ENCODE results near the gene ZNF768.

DNA sequence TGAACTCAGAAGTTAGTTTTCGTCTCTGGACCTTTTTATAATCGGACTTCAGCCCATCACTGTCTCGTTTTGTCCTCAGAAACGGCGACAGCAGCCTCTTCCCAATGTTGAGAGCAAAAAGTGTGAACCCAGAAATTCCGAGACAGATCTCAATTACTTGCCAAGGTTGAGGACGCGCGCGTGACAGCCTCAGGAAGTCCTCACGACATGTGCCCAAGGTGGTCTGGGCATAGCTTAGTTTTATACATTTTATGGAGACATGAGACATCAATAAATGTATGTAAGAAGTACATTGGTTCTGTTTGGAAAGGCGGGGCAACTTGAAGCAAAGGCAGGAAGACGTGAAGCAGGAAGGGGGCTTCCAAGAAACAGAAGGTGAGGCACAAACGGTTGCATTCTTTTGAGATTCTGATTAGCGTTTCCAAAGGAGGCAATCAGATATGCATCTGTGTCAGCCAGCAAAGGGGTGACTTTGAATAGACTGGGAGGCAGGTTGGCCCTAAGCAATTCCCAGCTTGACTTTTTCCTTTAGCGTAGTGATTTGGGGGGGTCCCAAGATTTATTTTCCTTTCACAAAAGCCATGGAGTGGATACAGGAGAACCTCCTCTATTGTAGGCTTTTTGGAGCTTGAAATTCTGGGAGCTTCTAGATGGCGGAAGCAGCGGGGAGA, 8.9 kb upstream of the ZNF768 start:
- TF ChIP-seq EZH2 (IDR thresholded peaks at IDR 0.05): no peak
- no peak for TF ChIP-seq POLR2AphosphoS5 (IDR thresholded peaks at IDR 0.05; ENCODE audit: borderline replicate concordance, low read depth, low read length)
- no peak for TF ChIP-seq FOXP2 (optimal IDR thresholded peaks at IDR 0.05; ENCODE audit: control extremely low read depth, extremely low read length, insufficient read depth)

Data from SK-N-MC (cell line).